MCF 10A (cell line): Measurements from ENCODE around the gene ABHD14A. TPM values are rescaled to one million over a fixed set of nuclear protein-coding genes. Genes with fewer than 3 reads are reported as not detected.

Experiments
- BruUV-seq: library from RNA; stranded (reverse); fragments of 400-500 nt; replicated peaks from 2 replicates; lab custom pipeline; 2021; lab: Mats Ljungman, UMichigan
- CTCF ChIA-PET: fragments of 300-600 bp; sonication (Branson Sonifier 250); formaldehyde crosslinking; extraction: SDS; loops from one replicate; lab custom pipeline; 2021; ENCODE audit warnings: antibody characterized with exemption, inconsistent platforms; lab: Yijun Ruan, JAX
- POLR2A ChIA-PET: fragments of 300-600, 350-650 bp; sonication (Branson Sonifier 250); formaldehyde crosslinking; extraction: SDS; loops from one replicate; lab custom pipeline; 2020; ENCODE audit warnings: antibody characterized with exemption, inconsistent platforms; lab: Yijun Ruan, JAX
- DNase-seq: peaks from one replicate; pipeline ENCODE4 v3.0.0-alpha.2; 2018; ENCODE audit not compliant: unreplicated experiment
- H3K27ac Mint-ChIP-seq: one replicate; pipeline ENCODE4 v1.8.0; 2022; ENCODE audit warnings: mild to moderate bottlenecking, low read depth, mixed read lengths; ENCODE audit not compliant: unreplicated experiment
- H3K27me3 Mint-ChIP-seq: one replicate; pipeline ENCODE4 v1.8.0; 2022; ENCODE audit warnings: mixed read lengths; ENCODE audit not compliant: insufficient read depth, unreplicated experiment
- H3K36me3 Mint-ChIP-seq: one replicate; pipeline ENCODE4 v1.8.0; 2022; ENCODE audit warnings: mild to moderate bottlenecking, moderate library complexity, mixed read lengths; ENCODE audit not compliant: insufficient read depth, unreplicated experiment
- H3K4me1 Mint-ChIP-seq: one replicate; pipeline ENCODE4 v1.8.0; 2022; ENCODE audit warnings: mixed read lengths; ENCODE audit not compliant: insufficient read depth, unreplicated experiment
- H3K4me3 Mint-ChIP-seq: one replicate; pipeline ENCODE4 v1.8.0; 2022; ENCODE audit warnings: mild to moderate bottlenecking, moderate library complexity, mixed read lengths; ENCODE audit not compliant: unreplicated experiment
- H3K9me3 Mint-ChIP-seq: one replicate; pipeline ENCODE4 v1.8.0; 2022; ENCODE audit warnings: mixed read lengths; ENCODE audit not compliant: unreplicated experiment
- CTCF ChIP-seq: fragments of 200-600 bp; IDR thresholded peaks from one replicate; pipeline ENCODE4 v1.8.0; 2022; ENCODE audit warnings: antibody characterized with exemption, mild to moderate bottlenecking; ENCODE audit not compliant: unreplicated experiment
- intact Hi-C: fragments of 100-400 bp; cut with micrococcal nuclease; formaldehyde crosslinking; loops from 2 replicates; pipeline ENCODE4 v1.14.1; 2022
- total RNA-seq: library from RNA; stranded (reverse); gene quantifications from 2 replicates; pipeline ENCODE4 v1.2.3, GENCODE V29; 2022

Gene ABHD14A
- total RNA-seq, 1 experiment from 2014 or later, result 8.1 TPM

DNA sequence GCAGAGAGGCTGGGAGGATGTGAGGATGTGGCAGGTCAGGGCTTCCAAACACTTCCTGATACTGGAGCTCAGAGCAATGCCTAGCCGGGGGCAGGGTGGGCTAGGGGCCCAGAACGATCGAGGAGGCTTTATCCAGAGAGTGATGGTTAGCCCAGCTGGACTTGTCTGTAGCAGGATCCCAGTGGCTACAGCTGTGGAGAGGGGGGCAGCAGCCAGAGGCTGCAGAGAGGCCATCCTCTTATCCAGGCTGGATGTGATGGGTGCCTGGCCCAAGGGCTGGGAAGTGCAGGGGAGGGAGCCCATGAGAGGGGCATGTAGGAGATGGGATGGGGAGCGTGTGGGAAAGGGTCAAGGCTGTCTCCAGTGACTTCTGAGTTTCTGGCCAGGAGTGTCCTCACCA, 28.1 kb upstream of the ABHD14A start:
- CTCF ChIA-PET, result interaction anchor here (1.1 to 1.6 kb wide), 2 partner anchors 12 to 27 kb away, joined by 3 to 9 read pairs; partner anchors contain the start of genes ABHD14A and ABHD14B
- no peak for DNase-seq
- POLR2A ChIA-PET, result no interaction called here
- peaks cover 5% of the 10 kb centered on the region for H3K36me3 Mint-ChIP-seq
- BruUV-seq, result no TSS peak
- peak overlapping the region; percentile 12 for H3K27ac Mint-ChIP-seq
- H3K4me1 Mint-ChIP-seq, result peaks cover 6% of the 10 kb centered on the region
- no peaks in the 10 kb centered on the region for H3K27me3 Mint-ChIP-seq
- no peaks in the 10 kb centered on the region for H3K9me3 Mint-ChIP-seq
- intact Hi-C loops, result no loop called here
- H3K4me3 Mint-ChIP-seq, result no peak overlapping the region
- TF ChIP-seq CTCF, result no peak

DNA sequence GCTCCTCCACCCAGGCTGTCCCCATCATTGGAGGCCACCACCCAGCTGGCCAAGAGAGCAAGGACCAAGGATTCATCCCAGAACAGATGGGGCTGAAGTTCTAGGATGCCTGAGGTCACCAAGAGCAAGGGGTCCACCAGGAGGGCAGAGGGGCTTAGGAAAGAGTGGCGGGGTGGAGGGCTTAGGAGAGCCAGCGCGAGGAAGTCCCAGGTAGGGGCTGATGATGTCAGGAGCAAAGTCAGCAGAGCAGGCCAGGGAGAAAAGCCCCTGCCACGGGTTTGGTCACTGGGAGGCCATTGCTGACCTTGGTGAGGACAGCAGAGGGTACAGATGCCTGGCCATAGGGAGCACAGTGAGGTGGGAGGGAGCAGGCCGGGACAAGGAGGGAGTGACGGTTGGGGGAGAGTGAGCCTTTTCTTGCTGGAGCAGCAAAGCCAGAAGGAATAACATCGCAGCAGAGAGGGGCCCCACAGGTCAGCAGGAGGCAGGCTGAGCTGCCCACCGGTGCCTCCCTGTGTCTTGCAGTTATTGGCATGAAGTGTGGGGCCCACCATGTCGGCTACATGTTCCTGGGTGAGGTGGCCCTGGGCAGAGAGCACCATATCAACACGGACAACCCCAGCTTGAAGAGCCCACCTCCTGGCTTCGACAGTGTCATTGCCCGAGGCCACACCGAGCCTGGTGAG, 27.5 kb upstream of the ABHD14A start:
- CTCF ChIA-PET, result interaction anchor here (0.8 to 1.6 kb wide), 3 partner anchors 26 to 36 kb away, joined by 4 to 9 read pairs (median 6); partner anchors contain the start of genes ABHD14A and ABHD14B
- H3K27ac Mint-ChIP-seq, result no peak overlapping the region
- no peak for TF ChIP-seq CTCF
- peaks cover 6% of the 10 kb centered on the region for H3K4me1 Mint-ChIP-seq
- peaks cover 5% of the 10 kb centered on the region for H3K36me3 Mint-ChIP-seq
- H3K9me3 Mint-ChIP-seq, result no peaks in the 10 kb centered on the region
- intact Hi-C loops, result no loop called here
- POLR2A ChIA-PET, result no interaction called here
- BruUV-seq, result no TSS peak
- H3K27me3 Mint-ChIP-seq, result no peaks in the 10 kb centered on the region
- no peak overlapping the region for H3K4me3 Mint-ChIP-seq
- DNase-seq, result no peak

- no peak for DNase-seq
- H3K4me1 Mint-ChIP-seq, result peaks cover 4% of the 10 kb centered on the region
- H3K27me3 Mint-ChIP-seq, result no peaks in the 10 kb centered on the region
- CTCF ChIA-PET, result interaction anchor here (0.6 to 1.2 kb wide), 4 partner anchors 25 to 130 kb away, joined by 3 to 6 read pairs (median 4); partner anchors contain the start of gene ABHD14B
- H3K9me3 Mint-ChIP-seq, result no peaks in the 10 kb centered on the region
- intact Hi-C loops, result no loop called here
- BruUV-seq, result no TSS peak
- H3K27ac Mint-ChIP-seq, result no peak overlapping the region
- no peak overlapping the region for H3K4me3 Mint-ChIP-seq
- peaks cover 5% of the 10 kb centered on the region for H3K36me3 Mint-ChIP-seq
- no peak for TF ChIP-seq CTCF
- POLR2A ChIA-PET, result interaction anchor here (1.2 kb wide), 1 partner anchor 48 kb away, joined by 3 read pairs; the partner anchor contains the start of gene RPL29
Measured at GRCh38 chr3:51948016-51948580, 26.8 kb upstream of the ABHD14A start.

GRCh38 chr3:51949121-51949520, 25.7 kb upstream of the ABHD14A start:
- H3K27me3 Mint-ChIP-seq, result no peaks in the 10 kb centered on the region
- POLR2A ChIA-PET, result no interaction called here
- peaks cover 2% of the 10 kb centered on the region for H3K36me3 Mint-ChIP-seq
- no peak overlapping the region for H3K27ac Mint-ChIP-seq
- CTCF ChIA-PET, result no interaction called here
- H3K4me1 Mint-ChIP-seq, result peaks cover 13% of the 10 kb centered on the region
- no peaks in the 10 kb centered on the region for H3K9me3 Mint-ChIP-seq
- no peak for TF ChIP-seq CTCF
- intact Hi-C loops, result no loop called here
- H3K4me3 Mint-ChIP-seq, result no peak overlapping the region
- BruUV-seq, result no TSS peak
- DNase-seq, result no peak
